GM11168 (cell line): ENCODE measurements around the gene NRIP3.
"Not testable (repeated sequence)": the region's sequence is repeated elsewhere in the genome, so short reads cannot be mapped to it uniquely, and the experiment has no call there.

Experiments
- in situ Hi-C: fragments of 300-500 bp; cut with MboI; formaldehyde crosslinking; loops from one replicate; pipeline ENCODE4 v1.12.0; 2022; ENCODE audit warnings: low sequenced_read_pairs; ENCODE audit not compliant: unreplicated experiment

Gene NRIP3

GRCh38 chr11:8980485-8980884 is 23.3 kb downstream of the NRIP3 start:
- in situ Hi-C loops = no loop called here

GRCh38 chr11:8979365-8979764 is 24.4 kb downstream of the NRIP3 start:
- in situ Hi-C loops = not testable (repeated sequence)

GRCh38 chr11:8973121-8973520 is 30.7 kb downstream of the NRIP3 start:
- in situ Hi-C loops = loop anchor here (25.0 kb wide), 1 partner anchor 286 kb away; the partner anchor contains the start of genes RPL27A and TRIM66

GRCh38 chr11:8971924-8972316 is 31.9 kb downstream of the NRIP3 start:
- in situ Hi-C loops = loop anchor here (25.0 kb wide), 1 partner anchor 285 kb away; the partner anchor contains the start of genes RPL27A and TRIM66

GRCh38 chr11:8971196-8971923 is 32.4 kb downstream of the NRIP3 start:
- in situ Hi-C loops = loop anchor here (25.0 kb wide), 1 partner anchor 284 kb away; the partner anchor contains the start of genes RPL27A and TRIM66

- in situ Hi-C loops = loop anchor here (25.0 kb wide), 1 partner anchor 280 kb away; the partner anchor contains the start of genes RPL27A and TRIM66
Measured at GRCh38 chr11:8967184-8967583, 36.6 kb downstream of the NRIP3 start.

- in situ Hi-C loops = loop anchor here (25.0 kb wide), 1 partner anchor 277 kb away; the partner anchor contains the start of genes RPL27A and TRIM66
Measured at GRCh38 chr11:8964324-8965320, 39.2 kb downstream of the NRIP3 start, which contains the start of gene TMEM9B. TSS of gene TMEM9B (minus strand) at chr11:8964442. CDS start at chr11:8964313, 129 bp downstream.

GRCh38 chr11:8963569-8964323 is 40.1 kb downstream of the NRIP3 start:
- in situ Hi-C loops = loop anchor here (25.0 kb wide), 1 partner anchor 276 kb away; the partner anchor contains the start of genes RPL27A and TRIM66

- in situ Hi-C loops = loop anchor here (25.0 kb wide), 1 partner anchor 276 kb away; the partner anchor contains the start of genes RPL27A and TRIM66
Measured at GRCh38 chr11:8962841-8963240, 41.0 kb downstream of the NRIP3 start.

GRCh38 chr11:8961401-8961800 is 42.4 kb downstream of the NRIP3 start:
- in situ Hi-C loops = loop anchor here (25.0 kb wide), 1 partner anchor 274 kb away; the partner anchor contains the start of genes RPL27A and TRIM66

GRCh38 chr11:8959546-8960166 is 44.1 kb downstream of the NRIP3 start:
- in situ Hi-C loops = loop anchor here (25.0 kb wide), 1 partner anchor 272 kb away; the partner anchor contains the start of genes RPL27A and TRIM66

- in situ Hi-C loops = loop anchor here (25.0 kb wide), 1 partner anchor 270 kb away; the partner anchor contains the start of genes RPL27A and TRIM66
Measured at GRCh38 chr11:8956860-8957259, 46.9 kb downstream of the NRIP3 start.

GRCh38 chr11:8948886-8949285 is 54.9 kb downstream of the NRIP3 start:
- in situ Hi-C loops = no loop called here

- in situ Hi-C loops = no loop called here
Measured at GRCh38 chr11:8947230-8947943, 56.4 kb downstream of the NRIP3 start.

GRCh38 chr11:8942518-8943066 is 61.2 kb downstream of the NRIP3 start, which contains the start of gene ASCL3:
TSS of gene ASCL3 (minus strand) at chr11:8943016. CDS start at chr11:8938161, 4,855 bp downstream.
- in situ Hi-C loops = no loop called here

GRCh38 chr11:8941341-8942103 is 62.3 kb downstream of the NRIP3 start:
- in situ Hi-C loops = no loop called here

GRCh38 chr11:8937659-8938058 is 66.1 kb downstream of the NRIP3 start:
- in situ Hi-C loops = no loop called here
